ENCODE measurements around the gene SLC4A7.

SLC4A7 gene

GRCh38 chr3:27500035-27500434, 15.9 kb upstream of the SLC4A7 start:
- TF ChIP-seq NFIC (IDR thresholded peaks at IDR 0.05) (no peak), ZBTB7A (IDR thresholded peaks at IDR 0.05; ENCODE audit: low read depth) (no peak), FOXM1 (IDR thresholded peaks at IDR 0.05; ENCODE audit: borderline replicate concordance, low read depth) (no peak), MAX (IDR thresholded peaks at IDR 0.05) (no peak), EGR1 (IDR thresholded peaks at IDR 0.05) (no peak), TEAD4 (IDR thresholded peaks at IDR 0.05) (no peak), TAF1 (IDR thresholded peaks at IDR 0.05; ENCODE audit: low read depth) (no peak), CEBPB (IDR thresholded peaks at IDR 0.05) (no peak), TCF12 (IDR thresholded peaks at IDR 0.05; ENCODE audit: low read depth) (no peak), USF1 (IDR thresholded peaks at IDR 0.05) (no peak), REST (IDR thresholded peaks at IDR 0.05; ENCODE audit: low read depth) (no peak), CREB1 (IDR thresholded peaks at IDR 0.05; ENCODE audit: low read depth) (no peak), RAD21 (IDR thresholded peaks at IDR 0.05; ENCODE audit: low read depth) (no peak)

- no peak for TF ChIP-seq USF1 (IDR thresholded peaks at IDR 0.05)
- no peak for TF ChIP-seq TCF12 (IDR thresholded peaks at IDR 0.05; ENCODE audit: low read depth)
- no peak for TF ChIP-seq NFIC (IDR thresholded peaks at IDR 0.05)
Measured at GRCh38 chr3:27494784-27495183, 10.6 kb upstream of the SLC4A7 start.

GRCh38 chr3:27488821-27489220, 4.6 kb upstream of the SLC4A7 start:
- no peak for TF ChIP-seq FOXM1 (IDR thresholded peaks at IDR 0.05; ENCODE audit: borderline replicate concordance, low read depth)
- TF ChIP-seq YY1 (IDR thresholded peaks at IDR 0.05; ENCODE audit: low read depth) = no peak
- no peak for TF ChIP-seq TAF1 (IDR thresholded peaks at IDR 0.05; ENCODE audit: low read depth)
- TF ChIP-seq NFIC (IDR thresholded peaks at IDR 0.05) = no peak
- TF ChIP-seq TEAD4 (IDR thresholded peaks at IDR 0.05) = no peak
- no peak for TF ChIP-seq TCF12 (IDR thresholded peaks at IDR 0.05; ENCODE audit: low read depth)
- TF ChIP-seq CREB1 (IDR thresholded peaks at IDR 0.05; ENCODE audit: low read depth) = no peak
- TF ChIP-seq EGR1 (IDR thresholded peaks at IDR 0.05) = no peak
- TF ChIP-seq EP300 (IDR thresholded peaks at IDR 0.05; ENCODE audit: borderline replicate concordance) = no peak
- TF ChIP-seq RAD21 (IDR thresholded peaks at IDR 0.05; ENCODE audit: low read depth) = no peak
- no peak for TF ChIP-seq REST (IDR thresholded peaks at IDR 0.05; ENCODE audit: low read depth)
- no peak for TF ChIP-seq MAX (IDR thresholded peaks at IDR 0.05)
- TF ChIP-seq USF1 (IDR thresholded peaks at IDR 0.05) = no peak

GRCh38 chr3:27487383-27487782, 3.2 kb upstream of the SLC4A7 start:
- TF ChIP-seq CREB1 (IDR thresholded peaks at IDR 0.05; ENCODE audit: low read depth) (no peak), YY1 (IDR thresholded peaks at IDR 0.05; ENCODE audit: low read depth) (no peak), TCF12 (IDR thresholded peaks at IDR 0.05; ENCODE audit: low read depth) (no peak), USF1 (IDR thresholded peaks at IDR 0.05) (no peak), MAX (IDR thresholded peaks at IDR 0.05) (no peak), EGR1 (IDR thresholded peaks at IDR 0.05) (no peak), EP300 (IDR thresholded peaks at IDR 0.05; ENCODE audit: borderline replicate concordance) (no peak), NFIC (IDR thresholded peaks at IDR 0.05) (no peak), CEBPB (IDR thresholded peaks at IDR 0.05) (no peak), ZBTB7A (IDR thresholded peaks at IDR 0.05; ENCODE audit: low read depth) (no peak), TAF1 (IDR thresholded peaks at IDR 0.05; ENCODE audit: low read depth) (no peak), FOXM1 (IDR thresholded peaks at IDR 0.05; ENCODE audit: borderline replicate concordance, low read depth) (no peak), REST (IDR thresholded peaks at IDR 0.05; ENCODE audit: low read depth) (no peak), TEAD4 (IDR thresholded peaks at IDR 0.05) (no peak), RAD21 (IDR thresholded peaks at IDR 0.05; ENCODE audit: low read depth) (no peak)

Measured in Ishikawa (cell line).